ENCODE results near the gene GSG1. TPM values are rescaled to one million over a fixed set of nuclear protein-coding genes. Genes with fewer than 3 reads are reported as not detected.

The GSG1 gene
- total RNA-seq, 1 donor from 2014 or later = not detected

- no peak for DNase-seq
- peaks cover 6% of the 10 kb centered on the region for H3K4me1 ChIP-seq
- TF ChIP-seq CTCF (IDR thresholded peaks at IDR 0.05; ENCODE audit: borderline replicate concordance) = no peak
- no peak overlapping the region for H3K4me3 ChIP-seq
- intact Hi-C loops (cut with micrococcal nuclease) = no loop called here
- no peaks in the 10 kb centered on the region for H3K36me3 ChIP-seq
- H3K27me3 ChIP-seq (ENCODE audit: low read depth) = no peaks in the 10 kb centered on the region
- H3K27ac ChIP-seq (replicated peaks) = no peak overlapping the region
- no peaks in the 10 kb centered on the region for H3K9me3 ChIP-seq (replicated peaks)
Observed at GRCh38 chr12:13091832-13092231, 11.6 kb downstream of the GSG1 start.

- DNase-seq = no peak
- Histone ChIP-seq H3K27me3 (ENCODE audit: low read depth) (no peaks in the 10 kb centered on the region), H3K4me1 (peaks cover 4% of the 10 kb centered on the region), H3K4me3 (no peak overlapping the region), H3K27ac (replicated peaks) (no peak overlapping the region), H3K36me3 (no peaks in the 10 kb centered on the region), H3K9me3 (replicated peaks) (no peaks in the 10 kb centered on the region)
- TF ChIP-seq CTCF (IDR thresholded peaks at IDR 0.05; ENCODE audit: borderline replicate concordance) = no peak
- intact Hi-C loops (cut with micrococcal nuclease) = no loop called here
Observed at GRCh38 chr12:13090054-13090453, 13.4 kb downstream of the GSG1 start.

GRCh38 chr12:13088496-13088895, 15.0 kb downstream of the GSG1 start:
- no peak for TF ChIP-seq CTCF (IDR thresholded peaks at IDR 0.05; ENCODE audit: borderline replicate concordance)
- Histone ChIP-seq H3K9me3 (replicated peaks) (no peaks in the 10 kb centered on the region), H3K36me3 (no peaks in the 10 kb centered on the region), H3K4me3 (no peak overlapping the region), H3K27me3 (ENCODE audit: low read depth) (no peaks in the 10 kb centered on the region), H3K4me1 (peaks cover 2% of the 10 kb centered on the region), H3K27ac (replicated peaks) (no peak overlapping the region)
- intact Hi-C loops (cut with micrococcal nuclease) = no loop called here
- DNase-seq = no peak

GRCh38 chr12:13087766-13088165, 15.7 kb downstream of the GSG1 start:
- intact Hi-C loops (cut with micrococcal nuclease) = no loop called here
- no peaks in the 10 kb centered on the region for H3K27me3 ChIP-seq (ENCODE audit: low read depth)
- H3K27ac ChIP-seq (replicated peaks) = no peak overlapping the region
- TF ChIP-seq CTCF (IDR thresholded peaks at IDR 0.05; ENCODE audit: borderline replicate concordance) = no peak
- no peak overlapping the region for H3K4me3 ChIP-seq
- DNase-seq = no peak
- H3K36me3 ChIP-seq = no peaks in the 10 kb centered on the region
- H3K4me1 ChIP-seq = no peaks in the 10 kb centered on the region
- H3K9me3 ChIP-seq (replicated peaks) = no peaks in the 10 kb centered on the region

GRCh38 chr12:13085968-13086686, 17.3 kb downstream of the GSG1 start:
- H3K4me1 ChIP-seq = no peaks in the 10 kb centered on the region
- no peak for TF ChIP-seq CTCF (IDR thresholded peaks at IDR 0.05; ENCODE audit: borderline replicate concordance)
- no peak for DNase-seq
- no peaks in the 10 kb centered on the region for H3K9me3 ChIP-seq (replicated peaks)
- intact Hi-C loops (cut with micrococcal nuclease) = no loop called here
- H3K4me3 ChIP-seq = no peak overlapping the region
- H3K27me3 ChIP-seq (ENCODE audit: low read depth) = no peaks in the 10 kb centered on the region
- H3K36me3 ChIP-seq = peaks cover 3% of the 10 kb centered on the region
- no peak overlapping the region for H3K27ac ChIP-seq (replicated peaks)

Measured in left ventricle myocardium inferior (tissue), 1 donor.